NCI-H748 (cell line): ENCODE data around the gene PRDM16.

Source experiments
- DNase-seq: peaks from one replicate; lab custom pipeline; 2025; ENCODE audit not compliant: unreplicated experiment; lab: John Stamatoyannopoulos, UW

Gene PRDM16

DNA sequence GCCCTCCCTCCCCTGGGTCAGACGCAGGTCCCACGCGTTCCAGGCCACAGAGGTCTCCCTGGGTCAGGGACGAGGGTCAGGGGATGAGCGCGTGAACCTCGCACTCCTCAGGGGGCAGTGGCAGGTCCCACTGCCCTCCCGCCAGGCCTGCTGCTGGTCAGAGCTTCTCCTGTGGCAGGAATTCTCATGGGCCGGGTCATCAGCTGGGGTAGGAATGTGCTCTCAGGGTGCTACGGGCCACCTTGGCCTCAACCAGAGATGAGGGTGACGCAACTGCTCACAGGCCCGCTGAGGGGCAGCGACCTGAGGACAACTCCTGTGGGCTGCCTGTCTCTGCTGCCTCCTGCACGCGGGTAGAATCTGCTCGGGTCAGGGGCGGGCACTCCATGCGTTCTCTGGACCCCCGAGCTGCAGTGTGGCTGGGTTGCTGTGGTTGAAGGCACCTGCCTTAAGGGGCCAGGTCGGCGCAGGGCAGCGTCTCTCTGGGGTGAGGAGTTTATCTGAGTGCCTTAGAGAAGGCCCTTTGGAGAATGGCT lies 128.8 kb downstream of the PRDM16 start:
- no peak for DNase-seq

DNA sequence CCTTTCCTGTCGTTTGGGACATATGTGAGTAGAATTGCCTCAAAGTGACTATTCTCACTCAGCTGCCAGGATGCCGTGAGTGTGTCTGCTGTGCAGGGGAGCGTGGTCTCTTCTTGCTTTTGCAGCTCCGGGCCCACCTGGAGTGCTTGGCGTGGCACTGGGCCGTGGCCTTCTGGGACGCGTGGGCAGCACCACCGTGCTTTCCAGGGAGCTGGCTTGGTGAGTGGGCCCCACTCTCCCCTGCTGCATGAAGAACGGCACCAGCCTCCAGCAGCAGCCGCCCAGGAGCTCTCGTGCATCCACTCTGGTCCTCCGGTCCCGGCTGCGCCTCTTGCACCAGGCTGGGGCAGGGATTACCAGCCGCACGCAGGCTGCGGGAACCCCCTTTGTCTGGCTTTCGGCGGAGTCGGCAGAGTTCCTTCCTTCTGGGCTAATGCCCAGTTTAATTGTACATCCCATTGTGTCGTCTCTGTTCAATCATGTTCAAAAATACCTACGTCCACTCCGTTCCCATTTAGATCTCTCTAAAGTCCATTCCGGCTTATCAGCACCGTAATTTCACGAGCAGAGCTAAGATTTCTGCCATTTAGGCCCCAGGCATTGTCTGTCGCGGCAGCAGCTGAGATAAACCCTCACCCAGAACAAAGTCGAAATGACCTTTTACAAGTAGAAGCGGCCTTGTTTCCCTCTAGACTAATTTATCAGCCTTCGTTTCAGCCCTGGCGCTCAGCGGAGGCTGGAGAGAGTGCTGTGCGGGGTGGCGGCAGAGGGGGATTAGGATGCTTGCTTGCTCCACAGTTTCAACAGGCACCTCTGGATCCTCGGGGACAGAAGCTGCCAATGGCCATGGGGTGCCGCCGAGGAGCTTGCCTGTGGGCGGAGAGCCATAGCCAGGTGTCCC lies 129.6 kb downstream of the PRDM16 start:
- DNase-seq, result no peak

DNA sequence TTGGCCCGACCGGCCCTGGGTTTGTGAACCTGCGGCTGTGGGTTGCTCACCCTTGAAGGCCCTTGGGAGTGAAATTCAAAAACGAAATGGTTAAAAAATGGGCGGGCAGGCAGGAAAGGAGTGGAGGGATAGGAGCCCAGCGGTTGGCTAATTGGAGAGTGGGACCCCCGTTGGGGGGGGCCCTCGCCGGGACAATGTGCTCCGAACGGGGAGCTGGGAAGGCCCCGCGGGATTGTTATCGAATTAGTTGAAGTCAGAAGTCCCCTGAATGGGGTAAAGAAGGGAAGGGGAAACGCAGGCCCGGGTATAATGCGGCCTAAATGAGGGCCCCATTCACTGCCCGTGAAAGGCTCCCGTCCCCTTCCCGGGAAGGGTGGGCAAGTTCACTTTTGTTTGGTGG lies 135.7 kb downstream of the PRDM16 start:
- DNase-seq, result no peak

DNA sequence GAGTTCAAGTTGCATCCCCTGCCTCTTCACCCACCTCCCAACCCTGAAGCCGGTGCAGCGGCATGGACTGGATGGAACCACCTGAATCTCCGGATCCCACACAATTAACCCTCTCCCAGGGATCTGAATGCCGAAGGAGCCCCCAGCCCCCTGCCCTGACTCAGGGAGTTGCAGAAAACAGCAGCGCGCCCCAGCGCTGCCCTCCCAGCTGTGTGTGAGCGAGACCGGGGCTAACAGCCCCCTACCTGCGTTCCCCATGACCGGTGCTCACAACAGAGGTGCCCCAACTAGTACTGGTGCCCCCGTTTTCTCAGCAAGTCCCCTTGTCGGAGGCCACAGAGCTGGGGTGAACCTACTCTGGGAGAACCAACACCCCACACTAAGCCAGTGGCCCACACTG lies 136.8 kb downstream of the PRDM16 start:
- no peak for DNase-seq

DNA sequence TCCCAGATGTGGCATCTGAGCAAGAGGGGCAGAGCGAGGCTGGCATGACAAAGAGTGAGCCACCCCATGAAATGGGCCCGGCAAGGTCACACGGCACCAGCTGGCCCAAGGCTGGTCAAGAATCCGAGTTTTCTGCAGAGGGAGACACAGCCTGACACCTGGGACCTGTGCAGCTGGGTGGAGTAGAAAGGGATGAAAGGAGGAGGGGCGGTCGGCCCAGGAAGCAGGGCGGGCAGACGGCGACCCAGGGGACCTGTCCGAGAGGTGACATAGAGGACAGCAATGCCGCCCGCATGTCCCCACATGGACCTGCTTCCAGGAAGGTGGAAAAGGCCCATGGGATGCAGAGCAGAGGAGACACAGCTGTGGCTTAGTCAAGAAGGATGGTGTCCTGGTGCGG lies 137.7 kb downstream of the PRDM16 start:
- no peak for DNase-seq

DNA sequence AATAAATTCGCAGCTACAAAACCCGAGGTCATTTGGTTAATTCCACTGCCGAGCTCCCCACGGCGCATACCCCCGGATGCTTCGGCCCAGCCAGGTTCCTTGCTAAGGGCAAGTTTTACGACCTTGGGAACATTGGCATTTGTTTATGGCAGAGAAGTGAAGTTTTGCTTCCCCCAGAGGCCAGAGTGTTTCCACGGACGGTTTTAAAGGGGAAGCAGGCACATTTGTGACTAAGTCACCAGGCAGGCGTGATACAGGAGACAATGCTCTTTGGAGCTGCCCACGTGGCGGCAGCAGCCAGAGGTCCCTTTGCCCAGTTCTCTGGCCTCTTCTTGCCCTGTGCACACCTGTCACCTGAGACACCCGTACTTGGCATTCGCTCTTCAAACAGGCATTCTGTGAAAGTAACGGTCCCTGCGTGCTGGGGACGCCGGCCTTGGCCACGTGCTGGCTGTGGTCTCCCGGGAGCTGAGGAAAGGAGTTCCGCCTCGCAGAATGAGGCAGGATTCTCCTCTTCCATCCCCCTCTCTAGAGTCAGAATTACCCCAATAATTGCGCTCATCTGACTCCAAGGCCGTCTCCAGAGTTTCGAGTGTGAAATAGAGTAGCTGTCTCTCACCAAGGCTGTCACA lies 138.3 kb downstream of the PRDM16 start:
- no peak for DNase-seq

DNA sequence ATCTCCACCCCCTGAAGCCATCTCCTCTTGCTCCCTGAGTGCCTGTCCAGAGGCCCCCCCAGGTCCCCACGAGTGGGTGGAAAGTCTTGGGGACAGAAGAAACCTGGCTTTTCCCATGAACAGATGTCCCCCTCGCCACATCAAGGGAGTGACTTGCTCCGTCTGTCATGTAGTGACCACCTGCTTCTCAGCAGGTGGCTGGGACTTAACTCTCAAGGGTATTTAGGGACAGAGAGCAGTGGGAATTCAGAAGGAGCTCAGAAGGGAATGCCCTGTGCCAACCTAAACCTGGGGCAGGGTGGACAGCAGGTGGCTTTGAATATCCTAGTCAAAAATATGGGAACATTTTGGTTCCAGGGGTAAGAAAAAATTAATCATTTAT lies 139.8 kb downstream of the PRDM16 start:
- peak; percentile 3 for DNase-seq

DNA sequence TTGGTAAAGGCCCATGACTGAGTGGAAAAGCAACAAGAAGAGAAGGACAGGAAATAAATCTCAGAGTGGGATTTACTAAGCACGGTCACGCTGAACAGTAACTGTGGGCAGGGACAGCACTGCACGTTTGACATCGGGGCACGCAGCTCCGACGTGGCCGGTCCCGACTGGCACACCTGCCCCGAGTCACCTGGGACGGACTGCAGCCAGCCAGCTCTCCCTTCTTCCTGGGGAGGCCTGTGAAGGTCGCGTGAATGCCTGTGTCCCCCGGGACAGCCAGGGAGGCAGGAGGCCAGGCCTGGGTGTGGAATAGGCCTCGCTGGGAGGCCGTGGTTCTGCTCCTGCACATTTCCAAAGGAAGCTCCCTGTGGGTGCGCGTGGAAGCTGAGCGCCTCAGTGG lies 140.2 kb downstream of the PRDM16 start:
- no peak for DNase-seq

DNA sequence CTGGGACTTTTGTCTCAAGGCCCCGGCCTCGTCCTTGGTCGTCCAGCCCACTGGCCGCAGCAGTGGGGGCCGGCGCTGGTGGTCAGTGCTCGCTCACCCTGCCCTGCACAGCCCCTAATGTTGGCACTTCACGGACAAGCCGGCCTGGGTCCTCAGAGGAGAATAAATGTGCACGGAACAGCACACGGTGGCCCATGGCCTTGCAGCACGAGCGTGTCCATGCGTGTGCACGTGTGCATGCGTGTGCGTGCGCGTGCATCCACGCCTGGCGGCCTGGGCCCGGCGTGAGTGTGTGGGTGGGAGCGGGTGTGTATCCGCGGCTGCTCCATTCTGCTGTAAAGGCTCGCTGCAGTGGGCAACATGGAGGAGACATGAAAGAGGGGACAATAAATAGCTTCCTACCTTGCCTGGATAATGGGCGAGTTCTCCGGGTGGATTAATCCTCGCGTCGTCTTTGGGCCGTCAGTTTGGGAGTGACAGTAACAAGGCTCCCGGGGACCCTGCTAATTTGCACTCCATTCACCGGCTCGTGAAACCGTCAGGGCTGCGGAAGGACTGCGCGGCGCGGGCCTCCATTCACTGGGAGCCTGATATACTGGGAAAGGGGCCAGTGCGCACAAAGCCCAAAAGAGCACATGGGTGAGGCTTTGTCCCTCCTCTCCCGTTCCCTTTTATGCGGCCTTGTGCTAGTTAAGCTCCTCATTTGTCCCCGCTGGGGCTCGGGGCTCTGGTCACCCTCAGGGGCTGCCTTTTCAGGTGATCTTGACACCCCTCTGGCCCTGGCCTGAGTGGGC lies 142.8 kb downstream of the PRDM16 start:
- no peak for DNase-seq

DNA sequence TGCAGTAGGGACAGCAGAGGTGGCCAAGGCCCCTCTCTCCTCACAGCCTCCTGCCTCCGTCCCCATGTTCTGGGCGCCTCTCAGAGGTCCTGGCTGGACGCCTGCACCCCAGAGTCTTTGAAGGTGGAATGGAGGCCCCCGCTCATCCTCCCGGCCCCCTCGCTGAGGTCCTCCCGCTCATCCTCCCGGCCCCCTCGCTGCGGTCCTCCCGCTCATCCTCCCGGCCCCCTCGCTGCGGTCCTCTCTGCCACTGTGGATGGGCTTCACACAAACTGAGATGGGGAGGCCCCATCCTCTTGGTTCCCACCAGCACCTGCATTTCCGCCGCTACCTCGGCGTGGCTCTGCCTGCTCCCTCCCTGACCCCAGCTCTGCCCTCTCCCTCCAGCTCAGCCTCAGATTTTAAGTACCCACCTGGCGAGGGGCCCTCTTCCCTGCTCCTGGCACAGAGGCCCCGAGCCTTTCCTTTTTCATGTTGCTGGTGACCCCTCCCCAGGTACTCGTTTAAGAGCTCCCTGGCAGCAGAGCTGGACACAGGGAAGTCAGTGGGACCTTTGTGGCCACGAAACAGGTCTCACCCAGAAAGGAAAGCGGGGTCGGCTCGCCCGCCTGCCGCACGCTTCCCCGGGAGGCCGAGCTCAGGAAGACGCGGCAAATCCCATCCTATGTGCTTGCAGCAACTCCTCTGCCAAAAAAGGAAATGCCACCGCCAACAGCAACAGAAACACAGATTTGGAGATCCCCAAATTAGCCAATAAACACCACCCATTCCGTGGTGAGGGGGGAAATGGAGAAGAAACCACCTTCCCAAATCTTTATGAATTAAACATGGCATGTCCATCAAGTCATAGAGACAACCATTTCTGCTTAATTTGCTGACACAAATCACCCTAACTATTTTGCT lies 143.7 kb downstream of the PRDM16 start:
- no peak for DNase-seq

DNA sequence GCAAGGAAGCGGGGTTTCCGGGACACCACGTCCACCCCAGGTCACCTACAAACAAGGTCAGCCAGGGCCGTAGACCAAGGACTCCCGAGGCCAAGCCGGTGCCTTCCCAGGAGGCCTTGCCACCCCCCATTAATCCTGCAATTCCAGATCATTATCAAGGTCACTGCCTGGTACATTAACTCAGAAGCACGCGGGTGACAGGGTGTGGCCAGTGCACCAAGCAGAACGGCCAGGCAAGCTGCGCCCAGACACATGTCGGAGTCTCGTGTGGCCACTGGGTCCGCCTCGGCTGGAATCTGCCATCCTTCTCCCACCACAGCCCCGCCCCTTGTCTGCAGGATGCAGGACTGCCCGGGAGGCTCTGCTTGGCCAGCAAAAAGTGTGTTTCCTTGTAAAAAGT lies 144.7 kb downstream of the PRDM16 start:
- DNase-seq, result no peak

DNA sequence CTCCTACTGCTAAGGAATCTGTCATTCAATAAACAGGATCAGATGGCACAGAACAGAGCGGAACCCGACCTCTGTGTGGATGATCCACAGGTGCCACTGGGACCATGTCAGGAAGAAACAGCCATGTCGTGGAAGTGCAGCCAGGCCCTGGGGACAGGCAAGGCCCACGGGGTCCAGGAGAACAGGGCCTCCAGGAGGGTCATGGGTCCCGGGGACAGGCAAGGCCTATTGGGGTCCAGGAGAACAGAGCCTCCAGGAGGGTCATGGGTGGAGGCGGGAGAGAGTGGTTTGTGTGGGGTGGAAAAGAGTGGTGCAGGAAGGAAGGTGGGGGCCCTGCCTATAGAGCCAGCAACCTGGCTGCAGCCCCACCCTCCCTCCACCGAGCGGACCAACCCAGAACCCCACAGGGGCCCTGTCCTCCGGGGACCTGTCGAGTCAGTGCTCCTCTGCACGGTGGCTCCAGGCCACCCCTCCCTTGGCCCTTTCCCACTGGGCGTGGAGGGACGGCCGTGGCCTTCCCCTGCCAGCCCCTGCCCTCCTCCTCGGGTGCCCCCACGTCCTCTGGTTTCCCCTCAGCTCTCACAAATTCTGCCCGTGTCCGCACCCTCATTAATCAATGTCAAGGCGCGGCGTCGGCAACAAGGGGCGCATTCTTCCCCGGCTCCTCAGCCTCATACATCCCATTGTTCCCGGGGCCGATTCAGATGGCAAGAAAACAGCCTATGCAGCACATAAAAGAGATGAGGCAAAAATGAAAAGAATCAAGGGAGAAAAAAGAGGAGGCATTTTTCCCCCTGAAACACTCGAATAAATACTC lies 146.4 kb downstream of the PRDM16 start:
- no peak for DNase-seq

DNA sequence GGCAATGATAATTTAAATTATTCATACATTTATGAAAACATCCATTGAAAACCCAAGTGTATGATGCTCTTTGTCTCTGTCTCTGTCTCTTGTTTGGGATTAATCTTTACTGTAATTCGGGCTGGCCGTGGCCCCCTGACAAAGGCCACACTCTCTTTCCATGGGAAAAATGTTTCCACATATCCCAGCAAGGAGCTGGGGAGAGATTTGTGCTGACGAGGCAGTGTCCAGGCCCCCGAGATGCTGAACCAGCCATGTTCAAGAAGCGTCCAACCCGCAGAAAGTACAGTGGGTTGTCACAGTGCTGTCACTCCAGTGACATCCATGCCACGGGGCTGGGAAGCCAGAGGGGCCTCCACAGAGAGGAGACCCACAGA lies 147.0 kb downstream of the PRDM16 start:
- no peak for DNase-seq

DNA sequence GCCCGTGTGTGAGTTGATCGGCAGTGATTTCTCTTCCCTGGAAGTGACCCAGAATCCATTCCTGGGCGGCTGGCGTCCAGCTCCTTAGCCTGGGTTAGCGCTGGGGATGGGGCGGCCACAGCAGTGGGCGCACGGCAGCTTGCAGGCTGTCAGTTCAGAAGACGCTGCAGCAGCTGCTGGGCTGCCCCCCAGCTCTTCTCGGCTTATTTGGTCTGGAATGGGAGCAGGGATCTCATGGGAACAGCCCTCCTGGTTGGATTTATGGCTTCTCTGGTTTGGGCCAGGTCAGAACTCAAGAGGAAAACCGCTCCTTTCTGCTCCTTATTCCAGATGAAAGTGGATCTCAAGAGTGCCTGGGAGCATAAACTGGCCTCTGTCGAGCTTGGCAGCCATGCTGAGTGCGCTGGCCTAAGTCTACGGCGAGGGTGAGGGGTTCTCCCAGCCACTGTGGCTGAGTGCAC lies 148.2 kb downstream of the PRDM16 start:
- DNase-seq, result no peak

DNA sequence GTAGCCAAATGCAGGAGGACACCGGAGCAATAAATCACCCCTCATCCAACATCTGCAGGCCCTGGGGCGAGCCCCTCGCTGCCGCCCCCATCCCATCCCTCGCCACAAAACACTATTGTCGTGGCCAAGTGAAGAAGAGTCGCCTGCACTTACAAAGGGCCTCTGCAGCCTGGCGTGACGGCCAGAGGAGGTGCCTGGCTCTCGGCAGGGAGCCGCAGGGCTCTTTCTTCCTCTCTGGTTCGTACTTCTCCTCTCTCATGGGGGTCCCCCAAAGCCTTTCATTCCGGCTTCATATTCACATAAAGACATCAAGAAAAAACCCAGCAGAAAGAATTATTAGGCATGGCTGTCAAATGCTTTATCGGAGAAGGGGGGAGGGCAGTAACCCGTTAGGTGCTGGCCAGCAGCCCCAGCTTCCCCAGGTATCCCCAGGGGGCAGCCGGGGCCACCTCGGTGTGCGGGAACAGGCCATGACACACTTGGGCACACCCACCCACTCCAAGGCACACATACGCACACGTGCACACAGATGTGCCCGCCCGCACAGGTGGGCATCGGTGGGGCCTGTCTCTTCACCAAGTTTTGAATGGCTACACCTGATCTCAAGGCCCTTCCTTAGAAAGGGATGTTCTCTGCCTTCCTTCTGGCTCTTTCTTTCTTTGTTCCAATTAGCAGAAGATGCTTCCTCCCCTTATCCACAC lies 149.1 kb downstream of the PRDM16 start:
- DNase-seq, result no peak

DNA sequence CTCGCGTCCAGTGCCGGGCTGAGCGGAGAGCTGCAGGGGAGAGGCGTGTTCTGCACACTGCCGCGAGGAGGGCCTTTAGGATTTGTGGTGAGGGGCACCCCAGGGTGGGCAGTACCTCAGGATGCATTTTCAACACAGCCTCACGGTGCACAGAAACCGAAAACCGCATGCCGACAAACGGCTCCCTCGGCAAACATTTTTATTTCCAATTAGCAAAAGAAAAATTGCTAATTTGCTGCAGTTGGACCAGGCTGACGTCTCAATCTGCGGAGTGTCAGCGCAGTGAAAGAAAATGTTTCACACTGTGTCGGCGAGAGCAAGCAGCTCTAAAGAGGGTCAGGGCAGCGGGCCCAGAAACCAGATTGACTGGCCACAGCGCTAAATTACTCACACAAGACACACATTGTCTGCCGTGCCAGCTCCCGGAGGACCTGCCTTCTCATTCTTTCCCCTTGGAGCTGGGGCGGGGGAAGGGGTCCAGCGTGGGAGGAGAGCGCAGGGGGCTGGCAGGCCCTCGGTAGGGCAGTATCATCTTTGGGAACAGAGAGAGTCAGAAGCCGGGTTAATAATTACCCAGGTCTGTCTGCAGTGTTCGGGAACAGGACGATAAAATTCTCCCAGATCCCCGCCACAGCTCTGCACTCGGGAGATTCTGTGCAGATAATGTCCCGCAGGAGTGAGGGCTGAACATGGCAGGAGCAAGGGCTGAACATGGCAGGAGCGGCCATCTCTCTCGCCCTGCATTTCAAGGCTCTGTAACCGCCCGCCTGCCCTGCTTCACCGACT lies 150.2 kb downstream of the PRDM16 start:
- no peak for DNase-seq

DNA sequence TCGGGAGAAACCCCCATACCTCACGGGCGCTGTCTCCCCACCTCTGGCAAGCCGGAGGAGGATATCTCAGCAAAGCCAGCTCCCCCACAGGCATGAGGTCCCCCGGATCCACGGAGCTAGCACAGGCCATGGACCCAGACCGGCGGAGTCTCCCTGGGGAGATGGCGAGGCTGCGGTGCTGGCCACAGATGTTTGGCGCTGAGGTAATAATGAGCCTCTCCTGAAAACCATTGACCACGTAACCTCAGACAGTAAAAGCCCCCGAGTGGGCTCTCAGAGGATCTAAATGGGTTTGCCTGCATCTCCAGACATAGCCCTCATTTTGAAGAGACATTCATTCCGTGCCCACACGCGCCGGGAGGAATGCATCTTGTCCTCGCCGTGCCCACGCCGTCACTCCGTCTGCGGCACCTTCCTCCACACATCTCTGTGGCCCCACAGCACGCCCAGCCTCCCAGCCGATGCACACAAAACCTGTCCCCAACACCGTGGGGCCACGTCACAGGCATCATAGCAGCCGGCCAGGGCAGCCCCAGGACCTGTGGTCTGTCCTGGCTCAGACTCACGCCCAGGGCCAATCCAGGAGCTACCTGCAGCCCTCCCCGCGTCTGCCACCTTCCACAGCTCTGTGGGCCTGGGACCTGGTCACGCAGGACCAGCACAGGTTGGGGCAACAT lies 150.9 kb downstream of the PRDM16 start:
- DNase-seq, result no peak
